NCI-H345 treated with DMSO at 0.1 percent for 48 hours (cell line): ENCODE data around the gene ST6GALNAC2.
A peak's percentile ranks its signal among the peaks of the same experiment; 100 is the strongest.

Experiments used
- DNase-seq: peaks from one replicate; lab custom pipeline; 2025; ENCODE audit not compliant: unreplicated experiment; lab: John Stamatoyannopoulos, UW

ST6GALNAC2 gene

DNA sequence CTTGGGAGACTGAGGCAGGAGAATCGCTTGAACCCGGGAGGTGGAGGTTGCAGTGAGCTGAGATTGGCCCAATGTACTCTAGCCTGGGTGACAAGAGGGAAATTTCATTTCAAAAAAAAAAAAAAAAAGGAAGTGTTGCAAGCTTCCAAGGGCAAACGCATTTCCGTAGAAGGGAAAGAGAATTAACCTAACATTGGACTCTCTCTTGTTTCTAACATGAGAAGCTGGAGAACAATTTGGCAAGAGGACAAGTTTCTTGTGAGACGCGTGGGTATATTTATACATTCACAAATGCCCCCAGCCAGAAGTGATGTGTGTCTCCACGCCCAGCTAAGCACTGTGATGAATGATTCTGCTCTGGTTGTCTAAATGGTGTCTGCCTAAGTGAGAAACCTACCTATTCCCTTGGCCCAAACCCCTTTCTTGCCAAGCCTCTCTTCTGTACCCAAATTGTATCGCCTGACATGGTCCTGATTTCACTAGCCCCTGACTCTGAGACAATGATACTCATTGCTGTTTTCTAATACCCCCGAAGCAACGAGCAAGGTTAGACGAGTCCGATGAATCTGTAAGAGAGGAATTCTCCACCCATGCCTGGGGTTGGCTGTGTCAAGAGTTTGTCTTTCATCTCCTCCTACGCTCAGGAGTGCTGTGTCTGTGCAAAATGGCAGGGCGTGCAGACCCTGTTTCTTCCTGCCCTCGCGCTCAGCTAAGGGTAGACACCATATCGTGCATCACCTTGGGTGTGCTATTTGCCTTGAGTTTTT, 14.2 kb upstream of the ST6GALNAC2 start:
- no peak for DNase-seq

DNA sequence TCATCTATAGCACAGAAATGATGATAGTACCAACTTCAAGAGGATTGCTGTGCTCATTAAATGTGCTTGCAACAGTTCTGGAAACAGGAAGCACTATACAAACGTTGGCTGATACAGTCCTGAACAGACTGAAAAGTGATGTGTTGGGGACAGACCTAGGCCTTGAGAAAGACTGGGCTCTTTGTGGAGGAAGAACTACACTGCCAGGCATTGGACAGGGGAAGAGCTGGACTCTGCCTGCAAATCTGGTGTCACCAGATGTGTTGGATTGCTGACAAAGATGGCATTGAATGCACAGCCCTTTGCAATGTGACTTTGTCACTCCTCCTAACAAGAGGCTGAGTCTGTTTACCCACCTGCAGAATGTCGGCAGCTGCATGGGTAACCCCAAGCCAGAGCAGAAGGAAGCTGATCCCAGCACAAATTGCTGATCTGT, 12.4 kb upstream of the ST6GALNAC2 start:
- DNase-seq = peak; percentile 85

DNA sequence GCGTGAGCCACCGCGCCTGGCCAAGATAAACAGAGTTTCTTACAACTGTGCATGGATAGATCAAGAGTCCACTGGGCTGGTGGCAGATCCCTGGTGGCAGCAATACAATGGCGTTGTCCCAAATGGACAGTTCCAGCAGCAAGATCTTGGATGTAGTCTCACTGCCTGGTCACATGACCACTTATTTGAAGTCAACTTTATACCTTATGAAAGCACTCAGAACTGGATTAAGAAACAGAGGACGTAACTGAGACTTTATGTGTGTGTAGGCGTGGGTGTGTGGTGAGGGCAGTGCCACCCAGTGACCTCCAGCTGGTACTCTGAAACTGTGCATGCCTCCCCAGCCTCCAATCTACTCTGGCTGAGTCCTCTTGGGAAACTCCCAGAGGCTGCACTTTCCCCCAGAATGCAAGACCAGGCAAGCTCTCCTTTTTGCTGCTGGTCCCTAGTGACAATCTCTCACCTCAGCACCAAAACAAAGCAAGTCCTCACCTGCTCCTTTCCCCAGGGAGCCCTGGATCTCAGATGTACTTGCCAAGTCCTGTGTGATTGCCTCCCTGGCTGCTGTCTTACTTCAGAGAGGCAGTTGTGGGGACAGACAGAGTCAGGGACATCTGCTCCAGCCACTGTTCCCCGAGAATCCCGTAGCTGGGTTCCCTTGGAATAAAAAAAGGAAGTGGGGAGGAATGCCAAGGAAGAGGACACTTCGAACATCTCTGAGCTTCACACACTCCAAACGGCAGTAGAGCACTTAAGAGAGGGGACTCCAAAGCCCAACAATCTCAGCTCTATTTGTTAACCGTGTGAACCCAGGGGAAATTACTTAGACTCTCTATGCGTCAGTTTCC, 11.7 kb upstream of the ST6GALNAC2 start:
- DNase-seq = peak; percentile 97

DNA sequence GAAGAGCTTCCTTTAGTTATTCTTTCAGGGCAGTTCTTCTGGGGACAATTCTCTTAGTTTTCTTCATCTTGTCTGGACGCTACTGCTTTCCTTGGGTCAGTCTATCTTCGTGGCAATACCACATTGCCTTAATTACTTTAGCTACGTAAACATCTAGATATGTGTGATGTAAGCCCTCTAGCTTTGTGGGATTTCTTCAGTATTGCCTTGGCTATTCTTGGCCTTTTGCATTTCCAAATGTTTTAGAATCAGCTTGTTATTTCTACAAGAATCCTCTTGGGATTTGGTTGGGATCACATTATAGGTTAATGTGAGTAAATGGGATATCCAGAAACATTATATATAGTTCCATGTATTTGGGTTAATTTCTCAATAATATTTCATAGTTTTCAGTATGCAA, 9.0 kb upstream of the ST6GALNAC2 start:
- DNase-seq = no peak

DNA sequence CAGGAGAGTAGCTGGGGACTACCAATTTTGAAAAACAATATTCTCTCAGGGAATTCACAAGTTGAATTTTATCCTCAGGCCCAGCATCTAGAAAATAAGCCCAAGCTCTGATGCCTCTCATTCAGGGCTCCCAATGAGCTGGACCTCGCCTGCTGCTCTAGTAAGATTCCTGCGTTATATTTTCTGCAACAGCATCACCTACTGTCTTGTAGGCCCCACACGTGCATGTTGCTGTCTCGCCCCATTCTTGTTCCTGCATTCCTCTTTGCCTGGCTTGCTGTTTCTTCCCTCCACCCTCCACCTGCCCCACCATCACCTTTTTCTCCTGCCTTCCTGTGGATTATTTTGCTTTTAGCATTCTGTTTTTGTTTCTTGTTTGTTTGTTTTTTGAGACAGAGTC, 8.3 kb upstream of the ST6GALNAC2 start:
- DNase-seq = no peak

DNA sequence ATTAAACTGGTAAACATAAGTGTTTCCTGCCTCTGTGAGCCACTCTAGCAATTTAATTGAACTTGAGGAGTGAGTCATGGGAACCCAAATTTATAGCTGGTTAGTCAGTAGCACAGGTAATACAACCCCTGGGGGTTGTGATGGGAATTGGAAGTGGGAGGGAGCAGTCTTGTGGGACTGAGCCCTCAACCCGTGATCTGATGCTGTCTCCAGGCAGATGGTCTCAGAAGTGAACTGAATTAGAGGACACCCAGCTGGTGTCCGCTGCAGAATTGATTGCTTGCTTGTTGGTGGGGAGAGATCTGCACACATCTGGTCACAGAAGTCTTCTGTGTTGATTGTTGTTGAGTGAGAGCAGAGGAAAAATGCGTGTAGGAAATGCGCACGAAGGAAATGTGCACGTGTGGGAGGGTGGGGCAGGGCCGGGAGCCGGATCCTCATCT, 7.7 kb upstream of the ST6GALNAC2 start:
- DNase-seq = peak; percentile 57

DNA sequence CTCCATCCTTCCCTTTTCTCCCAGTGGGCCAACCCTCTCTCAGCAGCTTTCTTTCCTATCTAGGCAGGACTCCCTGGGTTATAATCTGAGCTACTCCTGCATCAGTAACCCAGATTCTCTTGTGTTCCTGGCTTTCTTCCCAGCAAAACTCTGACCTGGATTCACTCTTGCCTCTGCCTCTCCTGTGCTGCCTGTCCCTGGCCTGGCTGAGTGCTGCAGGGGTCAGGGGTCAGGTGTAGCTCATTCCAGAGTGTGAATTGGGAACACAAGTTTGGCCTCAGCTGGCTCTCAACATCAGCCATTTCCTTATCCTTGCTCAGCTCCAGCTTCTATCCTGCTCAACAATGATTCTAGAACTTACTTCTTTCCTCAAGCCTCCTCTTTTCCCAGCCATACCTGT, 2.5 kb upstream of the ST6GALNAC2 start:
- no peak for DNase-seq

DNA sequence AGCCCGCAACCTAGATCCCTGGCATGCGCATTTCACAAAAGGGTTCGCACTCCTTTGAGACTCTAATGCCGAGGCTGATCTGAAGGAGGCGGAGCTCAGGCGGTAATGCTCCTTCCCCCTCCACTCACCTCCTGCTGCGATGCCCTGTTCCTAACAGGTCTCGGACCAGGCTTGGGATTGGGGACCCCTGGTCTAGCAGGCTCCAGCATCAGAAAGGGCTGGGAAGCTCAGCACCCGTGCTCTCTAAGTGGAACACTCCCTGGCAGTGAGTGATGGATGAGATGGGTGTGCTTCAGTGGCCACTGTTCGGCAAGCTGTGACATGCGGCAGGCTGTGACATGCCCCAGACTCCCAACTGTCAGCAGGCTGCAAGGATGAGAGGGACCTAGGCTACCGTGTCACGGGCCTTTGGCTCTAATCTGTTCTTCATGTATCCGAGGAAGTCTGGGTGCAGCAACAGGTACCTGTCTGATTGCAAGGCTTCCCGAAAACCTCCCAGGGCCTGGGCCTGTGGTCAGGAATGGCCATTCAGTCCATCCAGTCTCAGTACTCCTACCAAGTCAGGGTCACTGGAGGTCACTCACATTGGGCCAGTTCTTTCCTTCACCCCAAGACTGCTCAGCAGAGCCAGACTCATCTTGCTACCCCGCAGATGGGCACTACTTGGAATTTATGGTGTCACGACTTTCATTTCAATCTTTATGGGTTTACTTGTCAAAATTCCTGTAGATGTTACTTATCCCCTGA, 1.3 kb upstream of the ST6GALNAC2 start:
- DNase-seq = peak; percentile 95

DNA sequence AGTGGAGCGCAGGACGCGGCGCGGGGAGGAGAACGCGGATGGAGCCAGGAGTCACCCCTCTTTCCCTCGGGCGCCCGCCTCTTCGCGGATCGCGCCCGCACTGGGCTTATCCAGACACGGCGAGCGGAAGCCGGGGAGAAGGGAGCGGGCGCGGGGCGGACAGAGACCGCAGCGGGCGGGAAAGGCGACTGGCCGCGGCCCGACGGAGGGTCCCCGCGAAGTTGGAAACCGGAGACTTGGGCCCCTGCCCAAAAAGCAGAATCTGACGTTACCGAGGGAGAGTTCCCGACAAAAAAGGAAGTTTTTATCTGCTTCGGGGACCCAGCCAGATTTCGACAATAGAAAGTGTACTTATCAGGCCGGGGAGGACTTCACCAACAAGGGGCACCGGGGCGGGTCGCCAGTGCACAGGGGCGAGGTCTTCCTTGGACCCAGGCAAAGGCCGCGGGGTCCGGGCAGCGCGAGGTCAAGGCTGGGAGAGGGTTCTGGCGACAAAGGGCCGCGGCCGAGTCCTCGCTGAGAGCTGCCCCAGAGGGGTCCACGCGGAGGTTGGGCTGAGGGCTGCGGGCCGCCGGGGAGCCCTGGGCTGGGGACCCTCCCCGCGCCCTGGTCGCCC, 519 bp downstream of the ST6GALNAC2 start:
- DNase-seq = no peak

DNA sequence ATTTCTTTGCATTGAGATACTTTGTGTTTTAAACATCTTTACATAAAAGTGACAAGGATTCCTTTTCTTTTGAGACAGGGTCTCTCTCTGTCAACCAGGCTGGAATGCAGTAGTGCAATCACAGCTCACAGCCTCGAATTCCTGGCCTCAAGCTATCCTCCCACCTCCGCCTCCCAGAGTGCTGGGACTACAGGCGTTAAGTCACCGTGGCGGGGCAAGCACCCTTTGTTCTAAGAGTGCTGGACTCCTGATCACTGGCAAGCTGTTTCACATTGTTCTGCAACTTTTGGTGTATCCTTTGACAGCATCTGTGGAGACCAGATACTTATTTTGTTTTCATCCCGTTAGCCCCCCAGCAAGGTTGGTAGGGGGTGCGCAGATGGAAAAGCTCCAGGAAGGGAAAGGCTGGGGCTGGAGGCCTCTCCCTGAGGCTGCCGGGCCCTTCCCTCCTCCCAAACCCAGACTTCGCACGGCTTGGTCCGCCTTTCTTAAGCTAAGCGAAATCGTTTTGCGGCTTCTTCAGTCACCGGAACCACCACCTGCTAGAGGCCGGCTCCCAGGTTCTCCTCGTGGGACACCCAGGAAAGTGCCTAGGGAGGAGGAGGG, 1.1 kb downstream of the ST6GALNAC2 start:
- peak; percentile 31 for DNase-seq

DNA sequence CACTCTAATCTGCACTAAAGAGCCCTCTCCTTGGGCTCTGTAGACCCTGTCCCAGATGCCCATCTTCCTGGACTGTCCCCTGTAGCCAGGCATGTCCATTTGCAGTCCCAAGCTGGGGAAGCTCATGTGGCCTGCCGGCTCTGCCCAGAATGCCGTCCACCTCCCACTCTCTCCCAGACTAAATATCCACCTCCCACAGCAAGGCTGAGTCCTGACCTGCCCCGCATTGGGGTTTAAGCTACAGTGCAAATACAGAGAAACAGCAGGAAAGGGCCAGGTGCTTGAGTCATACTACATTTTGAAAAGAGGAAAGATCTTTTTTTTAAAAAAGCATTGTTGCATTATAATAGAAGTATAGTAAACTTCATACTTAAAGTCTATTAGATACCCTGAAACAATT, 3.0 kb downstream of the ST6GALNAC2 start:
- no peak for DNase-seq

DNA sequence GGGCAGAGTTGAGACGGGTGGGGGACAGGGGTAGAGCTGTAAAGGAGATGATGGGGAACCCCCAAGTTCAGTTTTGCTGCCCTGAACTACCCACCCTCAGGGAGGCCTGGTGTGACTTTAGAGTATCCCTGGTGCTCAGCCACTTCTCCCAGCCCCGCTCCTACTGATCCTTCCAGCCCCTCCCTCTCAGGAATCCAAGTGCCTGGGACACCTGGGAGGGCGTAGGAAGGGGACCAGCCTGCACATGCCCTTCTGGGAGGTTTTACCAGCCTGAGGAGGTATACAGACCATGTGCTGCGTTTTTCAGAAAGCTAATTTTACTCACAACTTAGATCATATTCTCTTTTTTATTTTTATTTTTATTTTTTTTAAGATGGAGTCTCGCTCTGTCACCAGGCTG, 4.1 kb downstream of the ST6GALNAC2 start:
- no peak for DNase-seq

DNA sequence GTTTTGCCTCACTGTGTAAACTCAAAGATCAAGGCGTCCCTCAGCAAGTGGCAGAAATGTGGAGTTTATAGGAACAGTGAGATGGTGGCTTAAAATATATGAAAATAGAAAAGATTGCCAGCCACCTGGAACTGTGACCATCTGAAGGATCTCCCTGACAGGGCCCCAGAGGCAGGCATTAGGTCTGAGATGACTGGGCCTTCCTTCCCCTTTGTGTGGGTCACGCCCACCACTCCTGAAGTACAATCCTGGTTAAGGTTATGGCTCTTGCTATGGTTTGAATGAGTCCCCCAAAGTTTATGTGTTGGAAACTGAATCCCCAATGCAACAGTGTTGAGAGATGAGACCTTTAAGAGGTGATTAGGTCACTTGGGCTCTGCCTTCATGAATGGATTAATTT, 6.4 kb downstream of the ST6GALNAC2 start:
- no peak for DNase-seq

DNA sequence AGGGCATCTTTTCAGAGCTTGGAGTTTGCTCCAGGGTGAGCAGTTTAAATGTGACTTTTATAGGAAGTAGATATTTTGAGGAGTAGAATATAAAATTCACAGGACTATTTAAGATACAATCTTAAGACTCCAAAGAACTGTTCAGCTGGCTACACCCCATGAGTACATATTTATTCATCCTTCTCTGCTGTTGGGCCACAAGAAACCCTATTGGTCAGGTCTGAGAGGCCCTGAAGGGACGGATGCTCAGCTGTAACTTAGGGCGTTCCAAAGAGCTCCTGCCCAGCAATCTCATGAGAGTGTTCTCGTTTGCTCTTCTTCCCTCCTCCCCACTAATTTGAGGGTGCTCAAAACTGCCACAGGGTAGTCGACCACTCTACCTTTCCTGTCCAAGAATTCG, 7.3 kb downstream of the ST6GALNAC2 start:
- DNase-seq = no peak

DNA sequence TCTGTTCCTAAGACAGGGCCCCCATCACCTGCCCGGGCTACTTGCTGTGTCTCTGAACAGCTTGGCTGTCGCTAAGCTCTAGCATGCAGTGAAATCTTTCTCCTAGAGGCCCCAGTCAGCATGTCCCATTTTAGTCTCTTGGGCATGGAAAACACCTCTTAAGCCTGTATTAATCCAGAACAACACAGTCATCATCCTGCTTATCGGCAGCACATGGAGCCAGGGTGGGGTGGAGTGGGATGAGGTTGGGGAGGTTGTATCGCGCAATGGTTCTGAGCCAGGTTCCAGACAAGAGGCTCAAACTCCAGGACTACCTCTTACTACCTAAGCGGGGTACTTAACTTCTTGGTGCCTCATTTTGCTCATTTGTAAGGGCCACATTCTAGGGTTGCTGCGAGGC, 7.8 kb downstream of the ST6GALNAC2 start:
- DNase-seq = no peak

DNA sequence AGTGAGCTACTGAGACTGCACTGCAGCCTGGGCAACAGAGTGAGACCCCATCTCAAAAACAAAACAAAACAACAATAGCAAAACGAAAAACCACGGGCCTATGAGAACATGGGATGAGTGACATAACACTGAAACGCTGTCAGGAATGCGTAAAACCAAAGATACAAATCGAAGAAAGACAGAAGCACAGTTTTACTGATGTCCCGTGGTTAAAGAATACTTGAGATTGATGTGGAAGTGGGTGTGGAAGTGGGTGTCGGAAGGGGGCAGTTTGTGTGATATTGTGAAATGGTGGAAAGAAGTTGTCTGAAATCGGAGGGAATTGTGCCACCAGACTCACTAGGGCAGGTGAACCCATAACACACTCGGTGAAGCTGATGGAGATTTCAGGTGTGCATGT, 9.5 kb downstream of the ST6GALNAC2 start:
- DNase-seq = no peak

DNA sequence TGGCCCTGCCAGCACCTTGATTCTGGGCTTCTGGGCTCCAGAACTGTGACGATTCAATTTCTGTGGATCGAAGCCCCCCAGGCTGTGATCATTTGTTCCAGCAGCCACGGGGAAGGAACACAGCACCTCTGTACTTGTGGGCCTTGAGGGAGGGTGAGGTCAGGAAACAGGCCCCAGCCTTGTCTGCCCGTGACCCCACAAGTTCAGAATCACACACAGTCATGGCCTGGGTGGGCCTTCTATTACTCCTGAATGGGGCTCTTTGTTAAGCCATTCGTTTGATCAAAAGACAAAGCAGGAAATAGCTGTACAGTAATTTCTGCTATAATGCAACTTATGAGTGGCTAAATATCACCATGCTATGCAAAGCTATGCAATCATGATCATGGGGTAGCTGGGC, 10.1 kb downstream of the ST6GALNAC2 start:
- no peak for DNase-seq

DNA sequence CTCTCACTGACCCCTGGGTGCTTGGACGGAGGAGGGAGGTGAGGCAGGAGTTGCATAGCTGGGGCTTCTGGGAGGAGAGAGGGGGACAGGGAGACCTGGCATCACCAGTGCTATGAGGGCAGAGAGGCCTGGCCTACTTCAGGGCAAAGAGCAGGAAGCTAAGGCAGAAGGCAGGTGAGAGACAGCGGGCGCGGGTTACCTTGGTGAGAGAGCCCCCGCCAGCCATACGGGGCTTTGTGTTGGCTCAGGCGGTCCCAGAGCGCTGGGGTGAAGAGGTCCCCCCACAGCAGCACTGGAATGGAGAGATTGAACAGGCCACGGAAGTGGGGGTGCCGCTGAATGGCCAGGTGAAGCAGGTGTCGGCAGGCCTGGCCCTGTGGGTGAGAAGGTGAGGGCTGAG, 11.5 kb downstream of the ST6GALNAC2 start:
- no peak for DNase-seq

DNA sequence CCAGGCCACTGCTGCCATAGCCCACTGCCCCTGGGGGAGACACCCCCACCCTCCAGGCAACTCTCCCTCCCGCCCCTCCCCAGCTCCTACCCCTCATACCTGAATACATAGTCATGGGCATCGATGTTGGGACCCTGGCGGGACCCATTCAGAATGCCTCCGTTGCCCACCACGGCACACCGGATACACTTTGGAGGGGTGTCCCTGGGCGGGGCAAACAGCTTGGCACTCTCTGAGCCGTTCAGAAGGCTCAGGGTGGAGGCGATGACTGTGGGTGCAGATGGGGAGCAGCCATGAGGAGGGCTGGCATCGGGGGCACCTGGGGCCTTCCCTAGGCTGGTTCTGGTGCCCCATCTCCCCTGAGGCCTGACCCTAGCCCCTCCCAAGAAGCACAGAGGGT, 12.6 kb downstream of the ST6GALNAC2 start:
- no peak for DNase-seq

DNA sequence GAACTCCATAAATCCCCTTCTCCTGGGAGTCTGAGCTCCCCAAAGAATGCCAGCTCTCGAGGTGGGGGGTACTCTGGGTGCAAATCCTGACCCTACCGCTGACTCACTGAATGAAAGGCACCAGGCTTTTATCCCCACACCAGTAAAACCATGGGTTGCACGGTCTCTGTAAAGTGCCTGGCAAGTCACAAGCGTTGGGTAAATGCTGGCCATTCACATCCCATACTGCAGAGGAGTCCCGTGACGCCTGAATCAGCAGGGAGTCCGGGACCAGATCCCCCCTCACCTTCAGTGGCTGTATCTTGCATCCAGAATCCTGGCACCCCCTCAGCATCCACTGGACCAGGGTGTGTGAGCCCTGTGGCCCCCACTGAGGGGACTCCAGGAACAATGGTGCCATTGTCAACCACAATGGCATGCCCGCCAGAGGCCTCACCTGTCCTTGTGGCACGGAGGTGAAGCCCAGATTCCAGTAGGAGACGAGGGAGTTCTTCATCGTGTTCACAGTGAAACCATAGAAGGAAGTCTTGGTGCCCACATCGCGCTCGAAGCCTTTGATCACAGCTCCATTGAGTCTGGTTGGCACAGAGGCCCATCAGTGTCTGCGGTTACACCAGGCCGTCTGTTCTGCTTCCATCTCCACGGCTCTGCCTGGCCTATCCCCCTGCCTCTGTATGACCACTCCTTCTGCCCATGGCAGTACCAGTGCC, 13.3 kb downstream of the ST6GALNAC2 start:
- DNase-seq = no peak
